Activated B cell treated with CpG ODN at 0.5 μM for 24 hours (primary cell): ENCODE data around the gene STARD13. TPM values are rescaled to one million over a fixed set of nuclear protein-coding genes. Genes with fewer than 3 reads are reported as not detected.
"Not testable (repeated sequence)": the region's sequence is repeated elsewhere in the genome, so short reads cannot be mapped to it uniquely, and the experiment has no call there.

ENCODE experiments used
- ATAC-seq: fragments of 200-7000 bp; cut with Tn5 transposase; one replicate; pipeline ENCODE4 v1.10.0; 2021; ENCODE audit warnings: low read depth, mild to moderate bottlenecking, moderate library complexity
- CTCF ChIA-PET: fragments of 350-600 bp; sonication (Branson Sonifier 250); formaldehyde crosslinking; loops from one replicate; lab custom pipeline; 2021; ENCODE audit warnings: antibody characterized with exemption; lab: Charles Lee
- POLR2A ChIA-PET: fragments of 350-600 bp; sonication (Branson Sonifier 250); formaldehyde crosslinking; loops from one replicate; lab custom pipeline; 2021; ENCODE audit warnings: antibody characterized with exemption; lab: Charles Lee
- DNase-seq: peaks from one replicate; pipeline ENCODE4 v3.0.0; 2022
- H3K27ac Mint-ChIP-seq: one replicate; pipeline ENCODE4 v1.8.0; 2020; ENCODE audit warnings: mixed read lengths
- H3K27me3 Mint-ChIP-seq: one replicate; pipeline ENCODE4 v1.8.0; 2021; ENCODE audit warnings: mixed read lengths
- H3K36me3 Mint-ChIP-seq: one replicate; pipeline ENCODE4 v1.8.0; 2021; ENCODE audit warnings: low read depth, mixed read lengths
- H3K4me1 Mint-ChIP-seq: one replicate; pipeline ENCODE4 v1.8.0; 2021; ENCODE audit warnings: mixed read lengths
- H3K4me3 Mint-ChIP-seq: one replicate; pipeline ENCODE4 v1.8.0; 2020; ENCODE audit warnings: mild to moderate bottlenecking, mixed read lengths
- H3K9me3 Mint-ChIP-seq: one replicate; pipeline ENCODE4 v1.8.0; 2020; ENCODE audit warnings: mixed read lengths
- intact Hi-C: fragments of 100-400 bp; cut with micrococcal nuclease; formaldehyde crosslinking; loops from one replicate; pipeline ENCODE4 v1.15.1; 2024
- total RNA-seq: library from RNA; stranded (reverse); gene quantifications from 2 replicates; pipeline ENCODE4 v1.2.3, GENCODE V29; 2022
- TF ChIP-seq, protein P1 (sequence below): fragments of 200-600 bp; IDR thresholded peaks from one replicate; pipeline ENCODE4 v1.8.0; 2022; ENCODE audit warnings: antibody characterized with exemption, mild to moderate bottlenecking

STARD13 gene
- total RNA-seq, 1 donor from 2014 or later = 0.13 TPM

DNA sequence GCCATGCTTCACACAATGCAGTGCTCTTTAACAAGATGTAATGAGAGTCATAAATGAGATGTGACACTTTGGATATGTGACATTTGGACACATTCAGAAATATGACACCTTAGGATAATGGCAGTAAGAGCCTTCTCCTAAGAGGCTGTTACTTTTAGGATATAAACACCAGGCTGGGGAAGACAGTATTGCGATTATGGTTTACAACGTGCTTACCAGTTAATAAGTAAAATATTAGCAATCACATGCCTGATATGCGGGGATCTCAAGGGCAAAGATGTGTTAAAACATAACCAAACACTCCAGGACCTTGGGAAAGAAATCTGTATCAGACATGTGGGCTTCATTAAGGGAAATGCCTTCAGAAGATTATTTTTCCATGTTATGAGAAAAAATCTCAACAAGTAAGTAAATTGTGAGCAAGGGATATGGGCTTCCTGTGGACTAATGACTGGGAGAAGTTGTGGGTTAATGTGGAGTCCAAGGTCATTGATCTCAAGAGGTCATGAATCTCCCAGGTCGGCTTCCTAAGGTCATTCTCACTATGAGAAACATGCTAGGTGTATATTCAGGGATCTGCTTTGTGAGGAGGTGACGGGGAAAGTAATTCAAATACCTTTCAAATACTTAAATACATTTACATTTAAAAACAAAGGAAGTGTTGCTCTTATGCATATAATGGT is 105.3 kb downstream of the STARD13 start:
- CTCF ChIA-PET = no interaction called here

DNA sequence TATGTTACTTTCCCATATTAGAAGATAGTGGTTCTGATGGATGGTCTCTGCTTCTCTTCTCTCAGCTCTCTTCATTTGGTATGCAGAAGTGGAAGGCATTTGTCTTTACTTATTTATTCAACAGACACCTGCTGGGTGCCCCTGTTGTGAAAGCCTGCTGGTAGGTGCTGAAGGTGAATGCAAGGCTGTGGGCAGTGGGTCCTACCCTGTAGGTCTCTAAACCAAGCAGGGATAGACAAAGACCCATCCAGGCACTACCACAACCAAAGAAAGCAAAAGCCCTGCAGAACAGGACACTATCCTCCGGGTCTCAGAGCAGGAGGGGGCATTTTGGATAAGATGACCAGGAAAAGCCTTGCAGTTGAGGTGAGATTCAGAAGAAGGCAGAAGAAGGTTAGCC is 106.1 kb downstream of the STARD13 start:
- H3K9me3 Mint-ChIP-seq = no peaks in the 10 kb centered on the region
- CTCF ChIA-PET = no interaction called here
- H3K4me1 Mint-ChIP-seq = no peaks in the 10 kb centered on the region
- peaks cover 4% of the 10 kb centered on the region for H3K27me3 Mint-ChIP-seq
- TF ChIP-seq, protein P1, sequence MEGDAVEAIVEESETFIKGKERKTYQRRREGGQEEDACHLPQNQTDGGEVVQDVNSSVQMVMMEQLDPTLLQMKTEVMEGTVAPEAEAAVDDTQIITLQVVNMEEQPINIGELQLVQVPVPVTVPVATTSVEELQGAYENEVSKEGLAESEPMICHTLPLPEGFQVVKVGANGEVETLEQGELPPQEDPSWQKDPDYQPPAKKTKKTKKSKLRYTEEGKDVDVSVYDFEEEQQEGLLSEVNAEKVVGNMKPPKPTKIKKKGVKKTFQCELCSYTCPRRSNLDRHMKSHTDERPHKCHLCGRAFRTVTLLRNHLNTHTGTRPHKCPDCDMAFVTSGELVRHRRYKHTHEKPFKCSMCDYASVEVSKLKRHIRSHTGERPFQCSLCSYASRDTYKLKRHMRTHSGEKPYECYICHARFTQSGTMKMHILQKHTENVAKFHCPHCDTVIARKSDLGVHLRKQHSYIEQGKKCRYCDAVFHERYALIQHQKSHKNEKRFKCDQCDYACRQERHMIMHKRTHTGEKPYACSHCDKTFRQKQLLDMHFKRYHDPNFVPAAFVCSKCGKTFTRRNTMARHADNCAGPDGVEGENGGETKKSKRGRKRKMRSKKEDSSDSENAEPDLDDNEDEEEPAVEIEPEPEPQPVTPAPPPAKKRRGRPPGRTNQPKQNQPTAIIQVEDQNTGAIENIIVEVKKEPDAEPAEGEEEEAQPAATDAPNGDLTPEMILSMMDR = no peak
- ATAC-seq (no peak), DNase-seq (no peak)
- intact Hi-C loops = no loop called here
- no peak overlapping the region for H3K4me3 Mint-ChIP-seq
- POLR2A ChIA-PET = no interaction called here
- H3K27ac Mint-ChIP-seq = no peak overlapping the region
- H3K36me3 Mint-ChIP-seq = no peaks in the 10 kb centered on the region

More for the DNA sequence above, 105.3 kb downstream of the STARD13 start:
- Mint-ChIP-seq H3K27ac (no peak overlapping the region), H3K4me3 (no peak overlapping the region), H3K36me3 (no peaks in the 10 kb centered on the region), H3K9me3 (no peaks in the 10 kb centered on the region), H3K27me3 (peaks cover 2% of the 10 kb centered on the region), H3K4me1 (no peaks in the 10 kb centered on the region)
- ATAC-seq (no peak), DNase-seq (no peak)
- POLR2A ChIA-PET = no interaction called here
- intact Hi-C loops = no loop called here
- TF ChIP-seq, protein P1 = no peak

DNA sequence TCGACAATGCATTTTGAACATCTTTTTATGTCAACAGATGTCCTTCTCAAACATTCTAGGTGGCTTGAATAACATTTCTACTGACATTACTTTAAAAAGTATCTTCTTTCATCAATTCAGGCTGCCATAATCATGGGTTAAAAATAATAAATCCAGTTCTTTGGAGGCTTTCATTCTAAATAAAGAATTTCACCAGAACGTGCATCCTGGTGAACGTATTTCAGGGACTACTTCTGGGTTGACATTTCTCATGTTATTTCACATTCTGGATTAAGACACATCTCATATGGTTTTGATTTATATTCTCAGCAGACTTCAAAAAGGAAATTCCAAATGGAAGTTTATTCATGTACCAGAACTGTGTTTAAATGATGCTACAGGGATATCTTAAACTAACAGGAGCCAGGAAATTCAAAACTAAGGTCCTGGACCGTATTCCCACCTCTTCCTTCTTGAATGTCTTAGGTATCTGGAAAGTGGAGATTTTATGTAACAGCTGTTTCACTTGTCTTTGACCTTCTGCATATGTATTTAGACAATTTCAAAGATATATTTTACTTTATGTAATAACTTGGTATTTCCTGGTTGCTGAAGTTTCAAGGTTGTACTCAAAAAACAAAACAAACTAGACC is 107.2 kb downstream of the STARD13 start:
- Mint-ChIP-seq H3K9me3 (no peaks in the 10 kb centered on the region), H3K27me3 (peaks cover 7% of the 10 kb centered on the region), H3K36me3 (no peaks in the 10 kb centered on the region), H3K27ac (no peak overlapping the region), H3K4me3 (no peak overlapping the region), H3K4me1 (no peaks in the 10 kb centered on the region)
- POLR2A ChIA-PET = no interaction called here
- DNase-seq (no peak), ATAC-seq (no peak)
- intact Hi-C loops = no loop called here
- TF ChIP-seq, protein P1 = no peak
- CTCF ChIA-PET = no interaction called here

DNA sequence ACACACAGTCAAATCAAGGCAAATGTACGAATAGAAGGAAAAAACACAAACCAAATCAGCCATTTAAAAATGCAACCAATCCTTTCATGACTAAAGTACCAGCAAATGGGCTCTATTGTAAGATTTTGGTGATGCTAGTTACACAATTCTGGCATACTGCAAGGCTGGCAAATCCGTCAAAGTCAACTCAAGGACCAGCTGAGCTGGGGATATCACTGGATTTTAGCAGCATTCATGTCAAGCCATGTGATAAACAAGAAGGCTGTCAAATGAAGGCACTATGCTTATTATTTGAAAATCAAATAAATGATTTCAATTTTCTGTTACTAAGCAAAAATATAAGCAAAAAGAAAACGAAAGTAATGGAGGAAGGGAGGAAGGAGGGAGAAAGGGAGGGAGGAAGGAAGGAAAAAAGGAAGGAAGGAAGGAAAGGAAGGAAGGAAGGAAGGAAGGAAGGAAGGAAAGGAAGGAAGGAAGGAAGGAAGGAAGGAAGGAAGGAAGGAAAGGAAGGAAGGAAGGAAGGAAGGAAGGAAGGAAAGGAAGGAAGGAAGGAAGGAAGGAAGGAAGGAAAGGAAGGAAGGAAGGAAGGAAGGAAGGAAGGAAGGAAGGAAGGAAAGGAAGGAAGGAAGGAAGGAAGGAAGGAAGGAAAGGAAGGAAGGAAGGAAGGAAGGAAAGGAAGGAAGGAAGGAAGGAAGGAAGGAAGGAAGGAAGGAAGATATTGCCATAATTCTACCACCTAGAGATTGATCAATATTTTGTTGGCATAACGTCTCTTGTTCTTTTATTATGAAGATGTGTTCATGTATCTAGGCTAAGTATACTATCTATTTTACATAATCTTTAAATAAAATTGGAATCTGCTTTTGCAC is 108.0 kb downstream of the STARD13 start:
- H3K4me3 Mint-ChIP-seq, CTCF ChIA-PET, ATAC-seq, H3K9me3 Mint-ChIP-seq, H3K36me3 Mint-ChIP-seq, H3K27ac Mint-ChIP-seq, DNase-seq, H3K27me3 Mint-ChIP-seq, H3K4me1 Mint-ChIP-seq, POLR2A ChIA-PET, intact Hi-C loops: not testable (repeated sequence)

DNA sequence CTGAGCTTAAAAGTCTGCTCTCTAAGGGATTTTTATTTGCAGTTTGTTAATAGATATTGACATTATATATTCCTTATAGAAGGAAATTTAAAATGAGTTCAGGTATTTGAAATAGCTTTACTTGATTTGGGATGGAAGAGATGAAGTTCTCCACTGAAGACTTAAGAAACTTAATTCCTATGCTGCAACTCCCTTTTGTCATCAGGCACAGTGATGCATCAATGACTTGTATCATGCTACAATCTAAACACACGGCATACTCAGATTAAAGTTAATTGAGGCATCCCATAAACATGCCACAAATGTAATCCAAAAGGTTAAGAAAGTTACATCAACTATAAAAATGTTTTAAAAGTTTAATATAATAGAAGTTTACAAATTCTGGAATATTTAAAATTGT is 109.0 kb downstream of the STARD13 start:
- Mint-ChIP-seq H3K27me3 (peaks cover 7% of the 10 kb centered on the region), H3K4me1 (no peaks in the 10 kb centered on the region), H3K9me3 (no peaks in the 10 kb centered on the region), H3K27ac (no peak overlapping the region), H3K4me3 (no peak overlapping the region), H3K36me3 (no peaks in the 10 kb centered on the region)
- TF ChIP-seq, protein P1 = no peak
- CTCF ChIA-PET = no interaction called here
- ATAC-seq = no peak
- POLR2A ChIA-PET = no interaction called here
- intact Hi-C loops = no loop called here
- DNase-seq = no peak
